ENCODE measurements around the gene CYP46A1. TPM values are rescaled to one million over a fixed set of nuclear protein-coding genes. Genes with fewer than 3 reads are reported as not detected.

The CYP46A1 gene
- total RNA-seq, 2 experiments from 2014 or later, result 0.05 to 0.23 TPM

DNA sequence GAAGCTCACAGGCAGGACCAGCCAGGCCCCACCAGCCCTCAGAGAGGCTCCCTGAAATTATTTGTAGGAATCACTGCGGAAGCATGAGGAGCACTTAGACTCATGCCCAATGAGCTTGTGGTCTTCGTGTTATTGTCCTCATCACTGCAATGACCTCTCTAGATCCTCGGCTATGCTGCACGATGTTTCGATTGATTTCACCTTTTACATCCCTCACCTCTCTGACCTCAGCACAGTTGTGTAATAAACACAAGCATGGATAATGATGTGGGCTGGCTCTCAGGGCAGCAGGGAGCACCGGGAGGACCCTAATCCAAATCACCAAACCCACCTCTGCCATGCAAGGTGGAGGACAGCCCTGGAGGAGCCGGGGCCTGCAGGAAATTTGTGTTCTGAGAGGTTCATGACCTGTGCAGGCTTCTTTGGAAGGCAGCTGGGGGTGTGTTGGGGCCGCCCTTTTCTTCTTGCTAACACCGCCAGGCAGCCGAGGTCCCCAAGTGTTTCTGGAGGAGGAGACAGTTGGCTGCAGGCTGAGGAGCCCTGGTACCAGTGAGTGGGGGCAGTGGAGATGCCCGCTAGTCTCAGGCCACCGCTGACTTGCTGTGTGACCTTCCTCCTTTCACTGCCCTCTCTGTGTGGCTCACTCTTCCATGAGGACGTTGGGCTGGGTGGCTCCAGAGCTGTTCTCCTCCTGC, 79.6 kb downstream of the CYP46A1 start:
- H3K4me1 Mint-ChIP-seq, result no peaks in the 10 kb centered on the region
- peaks cover 4% of the 10 kb centered on the region for H3K27me3 Mint-ChIP-seq
- H3K27ac Mint-ChIP-seq, result no peak overlapping the region
- H3K9me3 Mint-ChIP-seq (ENCODE audit: low read depth), result no peaks in the 10 kb centered on the region
- CTCF ChIA-PET, result no interaction called here
- no peak overlapping the region for H3K4me3 Mint-ChIP-seq
- DNase-seq, result no peak
- POLR2A ChIA-PET, result no interaction called here
- no peaks in the 10 kb centered on the region for H3K36me3 Mint-ChIP-seq (ENCODE audit: low read depth)
- intact Hi-C loops (cut with DNase I, micrococcal nuclease), result no loop called here
- no peak for ATAC-seq

GRCh38 chr14:99764222-99764706, 80.2 kb downstream of the CYP46A1 start:
- peaks cover 4% of the 10 kb centered on the region for H3K27me3 Mint-ChIP-seq
- no peak overlapping the region for H3K4me3 Mint-ChIP-seq
- DNase-seq (no peak), ATAC-seq (no peak)
- H3K27ac Mint-ChIP-seq, result no peak overlapping the region
- no peaks in the 10 kb centered on the region for H3K4me1 Mint-ChIP-seq
- ChIA-PET CTCF (no interaction called here), POLR2A (no interaction called here)
- no peaks in the 10 kb centered on the region for H3K36me3 Mint-ChIP-seq (ENCODE audit: low read depth)
- intact Hi-C loops (cut with DNase I, micrococcal nuclease), result no loop called here
- H3K9me3 Mint-ChIP-seq (ENCODE audit: low read depth), result no peaks in the 10 kb centered on the region

DNA sequence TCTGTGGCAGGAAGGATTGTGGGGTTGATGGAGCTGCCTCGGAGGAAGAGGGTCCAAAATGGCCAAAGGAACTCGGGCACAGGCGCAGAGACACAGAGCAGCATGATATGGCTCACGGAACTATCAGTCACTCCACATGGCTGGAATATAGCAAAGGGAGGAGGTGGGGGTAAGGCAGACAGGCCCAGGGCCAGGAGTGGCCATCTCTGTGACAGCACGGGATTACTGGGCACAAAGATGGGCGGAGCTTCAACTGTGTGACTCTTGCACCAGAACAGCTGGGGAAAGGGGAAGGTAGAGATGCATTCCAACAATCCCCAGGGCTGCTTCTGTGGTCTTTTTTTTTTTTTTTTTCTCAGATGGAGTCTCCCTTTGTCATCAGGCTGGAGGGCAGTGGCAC, 84.3 kb downstream of the CYP46A1 start:
- peaks cover 7% of the 10 kb centered on the region for H3K27me3 Mint-ChIP-seq
- DNase-seq, result no peak
- ATAC-seq, result no peak
- H3K36me3 Mint-ChIP-seq (ENCODE audit: low read depth), result no peaks in the 10 kb centered on the region
- peaks cover 4% of the 10 kb centered on the region for H3K4me1 Mint-ChIP-seq
- ChIA-PET POLR2A (no interaction called here), CTCF (interaction anchor here (0.6 kb wide), 1 partner anchor 177 kb away, joined by 3 read pairs; no protein-coding TSS in a partner anchor)
- intact Hi-C loops (cut with DNase I, micrococcal nuclease), result no loop called here
- no peak overlapping the region for H3K27ac Mint-ChIP-seq
- no peaks in the 10 kb centered on the region for H3K9me3 Mint-ChIP-seq (ENCODE audit: low read depth)
- H3K4me3 Mint-ChIP-seq, result no peak overlapping the region

GRCh38 chr14:99769123-99769522, 85.0 kb downstream of the CYP46A1 start:
- DNase-seq, result no peak
- intact Hi-C loops (cut with DNase I, micrococcal nuclease), result no loop called here
- peaks cover 7% of the 10 kb centered on the region for H3K27me3 Mint-ChIP-seq
- no peaks in the 10 kb centered on the region for H3K36me3 Mint-ChIP-seq (ENCODE audit: low read depth)
- ChIA-PET POLR2A (no interaction called here), CTCF (no interaction called here)
- H3K9me3 Mint-ChIP-seq (ENCODE audit: low read depth), result no peaks in the 10 kb centered on the region
- H3K4me1 Mint-ChIP-seq, result peaks cover 4% of the 10 kb centered on the region
- H3K4me3 Mint-ChIP-seq, result no peak overlapping the region
- no peak overlapping the region for H3K27ac Mint-ChIP-seq
- no peak for ATAC-seq

DNA sequence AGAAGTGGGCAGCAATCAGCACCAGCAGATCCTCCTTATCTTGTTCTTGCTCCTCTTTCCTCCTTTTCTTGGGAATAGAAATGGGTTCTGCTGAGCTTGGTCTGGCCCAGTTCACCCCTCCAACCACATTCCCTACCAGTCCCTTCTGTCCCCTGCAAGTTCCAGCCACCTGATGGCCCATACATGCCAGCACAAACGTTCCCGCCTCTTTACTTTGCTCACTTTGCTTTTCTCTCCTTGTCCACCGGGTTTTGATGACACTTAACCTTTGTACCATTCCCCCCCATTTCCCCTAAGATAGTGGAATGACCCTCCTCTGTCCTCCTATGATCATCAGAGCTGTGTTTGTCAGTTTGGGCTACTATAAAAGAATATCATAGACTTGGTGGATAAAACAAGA, 85.7 kb downstream of the CYP46A1 start:
- Mint-ChIP-seq H3K36me3 (ENCODE audit: low read depth) (no peaks in the 10 kb centered on the region), H3K9me3 (ENCODE audit: low read depth) (no peaks in the 10 kb centered on the region), H3K27me3 (peaks cover 7% of the 10 kb centered on the region), H3K4me3 (no peak overlapping the region), H3K27ac (no peak overlapping the region), H3K4me1 (peaks cover 10% of the 10 kb centered on the region)
- ChIA-PET POLR2A (no interaction called here), CTCF (interaction anchor here (1.0 kb wide), 1 partner anchor 116 kb away, joined by 3 read pairs; no protein-coding TSS in a partner anchor)
- no peak for DNase-seq
- intact Hi-C loops (cut with DNase I, micrococcal nuclease), result no loop called here
- no peak for ATAC-seq

- H3K4me1 Mint-ChIP-seq, result peaks cover 15% of the 10 kb centered on the region
- DNase-seq (no peak), ATAC-seq (no peak)
- no peaks in the 10 kb centered on the region for H3K36me3 Mint-ChIP-seq (ENCODE audit: low read depth)
- no peak overlapping the region for H3K4me3 Mint-ChIP-seq
- no peaks in the 10 kb centered on the region for H3K9me3 Mint-ChIP-seq (ENCODE audit: low read depth)
- POLR2A ChIA-PET, result no interaction called here
- H3K27me3 Mint-ChIP-seq, result peaks cover 16% of the 10 kb centered on the region
- intact Hi-C loops (cut with DNase I, micrococcal nuclease), result no loop called here
- no peak overlapping the region for H3K27ac Mint-ChIP-seq
- CTCF ChIA-PET, result interaction anchor here (1.2 kb wide), 1 partner anchor 24 kb away, joined by 7 read pairs; no protein-coding TSS in a partner anchor
These were observed 88.5 kb downstream of the CYP46A1 start for GRCh38 chr14:99772371-99773283.

DNA sequence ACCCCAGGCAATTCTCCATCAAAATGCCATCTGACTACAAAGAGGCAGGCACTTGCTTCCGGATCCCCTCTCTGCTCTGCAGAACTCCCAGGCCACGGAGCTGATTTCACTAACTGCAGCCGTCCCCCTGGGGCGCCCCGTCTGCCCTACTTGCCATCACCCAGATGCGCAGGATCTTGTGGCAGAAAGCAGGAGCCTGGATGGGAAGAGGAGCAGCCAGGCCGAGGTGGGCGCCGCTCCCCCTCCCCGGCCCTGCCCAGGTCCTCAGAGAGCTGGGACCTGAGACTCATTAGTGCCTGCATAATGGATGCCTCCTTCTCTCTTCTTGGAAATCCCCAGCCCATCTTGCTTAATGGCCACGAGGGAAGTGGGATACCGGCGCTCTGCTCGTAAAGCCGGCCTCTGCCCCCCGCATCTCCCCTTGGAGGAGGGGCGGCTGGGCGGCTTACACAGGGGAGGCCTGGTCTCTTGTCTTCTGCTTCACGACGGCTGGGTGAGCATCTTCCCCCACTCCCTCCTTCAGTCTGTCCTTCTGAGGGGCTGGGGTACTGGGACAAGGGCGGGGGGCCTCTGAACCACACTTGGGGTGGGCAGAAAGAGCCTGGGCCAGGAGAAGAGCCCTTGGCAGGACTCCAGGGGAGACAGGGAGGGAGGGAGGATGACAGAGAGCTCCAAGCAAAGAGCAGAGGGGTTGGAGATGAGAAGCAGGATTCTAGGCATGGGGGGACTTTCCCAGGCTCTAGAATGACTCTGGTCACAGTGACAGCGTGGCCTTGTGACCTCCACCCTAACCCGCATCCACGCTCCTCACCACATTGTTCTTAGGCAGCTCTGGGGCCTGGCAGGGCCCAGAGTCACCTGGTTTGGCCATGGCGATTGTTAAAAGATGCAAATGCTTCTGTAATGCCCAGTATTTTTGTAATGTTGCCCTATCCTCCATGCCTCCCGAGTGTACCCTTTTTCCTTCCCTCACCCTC, 89.7 kb downstream of the CYP46A1 start:
- H3K36me3 Mint-ChIP-seq (ENCODE audit: low read depth), result no peaks in the 10 kb centered on the region
- H3K4me1 Mint-ChIP-seq, result peaks cover 15% of the 10 kb centered on the region
- no peak overlapping the region for H3K4me3 Mint-ChIP-seq
- intact Hi-C loops (cut with DNase I, micrococcal nuclease), result no loop called here
- DNase-seq, result peak; percentile 41
- CTCF ChIA-PET, result interaction anchor here (1.2 to 2.3 kb wide), 2 partner anchors 16 to 23 kb away, joined by 5 to 7 read pairs; no protein-coding TSS in a partner anchor
- POLR2A ChIA-PET, result no interaction called here
- no peaks in the 10 kb centered on the region for H3K9me3 Mint-ChIP-seq (ENCODE audit: low read depth)
- no peak overlapping the region for H3K27ac Mint-ChIP-seq
- peak; percentile 64 for ATAC-seq
- H3K27me3 Mint-ChIP-seq, result peaks cover 22% of the 10 kb centered on the region

DNA sequence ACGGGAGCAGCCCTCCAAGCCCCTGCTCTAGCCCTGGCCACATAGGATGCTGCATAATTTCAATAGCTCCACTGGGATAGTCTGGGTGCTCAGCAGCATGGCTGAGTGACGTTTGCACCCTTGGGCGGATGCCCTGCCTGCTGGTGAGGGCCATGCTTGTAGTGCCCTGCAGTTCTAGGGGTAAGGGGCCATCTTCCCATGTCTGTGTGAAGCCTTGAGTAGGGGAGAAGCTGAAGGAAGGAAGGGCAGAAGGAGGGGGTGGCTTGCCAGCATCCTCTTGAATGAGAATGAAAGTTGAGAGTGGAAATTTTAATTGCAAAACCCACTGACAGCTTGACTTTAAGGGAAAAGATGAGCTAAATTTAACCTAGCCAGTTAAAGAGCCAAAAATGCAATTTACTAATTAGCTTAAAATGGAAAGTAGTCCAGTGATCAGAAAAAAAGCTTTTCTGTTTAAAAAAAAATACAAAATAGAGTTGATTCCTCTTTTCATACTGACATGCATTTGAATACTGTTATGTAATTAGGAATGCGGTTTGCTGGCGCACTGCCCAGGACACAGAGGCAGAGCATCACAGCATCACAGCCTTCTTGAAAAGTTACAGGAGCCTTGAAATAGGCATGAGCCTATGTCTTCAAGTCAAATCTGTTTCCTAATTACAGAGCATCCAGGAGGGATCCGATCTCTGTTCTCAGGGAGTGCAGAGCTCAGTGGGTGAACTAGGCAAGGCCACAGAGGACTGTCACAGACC, 90.6 kb downstream of the CYP46A1 start:
- DNase-seq (no peak), ATAC-seq (peak; percentile 70)
- no peak overlapping the region for H3K4me3 Mint-ChIP-seq
- peak overlapping the region; percentile 35 for H3K27ac Mint-ChIP-seq
- peaks cover 6% of the 10 kb centered on the region for H3K9me3 Mint-ChIP-seq (ENCODE audit: low read depth)
- no peaks in the 10 kb centered on the region for H3K36me3 Mint-ChIP-seq (ENCODE audit: low read depth)
- H3K4me1 Mint-ChIP-seq, result peaks cover 15% of the 10 kb centered on the region
- ChIA-PET POLR2A (no interaction called here), CTCF (interaction anchor here (2.3 kb wide), 1 partner anchor 15 kb away, joined by 5 read pairs; no protein-coding TSS in a partner anchor)
- intact Hi-C loops (cut with DNase I, micrococcal nuclease), result no loop called here
- peaks cover 26% of the 10 kb centered on the region for H3K27me3 Mint-ChIP-seq

DNA sequence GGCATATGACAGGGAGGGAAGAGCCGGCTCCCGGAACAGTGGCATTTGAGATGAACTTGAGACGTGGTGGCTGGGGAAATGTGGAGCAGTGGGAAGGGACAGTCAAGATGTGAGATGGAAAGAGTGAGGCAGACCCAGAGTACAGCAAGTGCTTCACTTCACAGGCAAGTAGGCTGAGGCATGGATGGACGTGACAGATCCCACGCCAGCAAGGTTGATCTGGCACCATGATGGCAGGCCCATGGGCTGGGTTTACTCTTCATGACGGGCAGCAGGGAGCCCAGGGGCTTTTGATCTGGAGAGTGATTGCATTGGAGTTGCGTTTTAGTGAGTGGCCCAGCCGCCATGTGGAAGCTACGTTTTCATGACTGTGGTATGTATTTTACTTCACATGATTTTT, 91.3 kb downstream of the CYP46A1 start:
- no peak for DNase-seq
- POLR2A ChIA-PET, result no interaction called here
- Mint-ChIP-seq H3K27ac (peak overlapping the region; percentile 35), H3K9me3 (ENCODE audit: low read depth) (peaks cover 6% of the 10 kb centered on the region), H3K4me1 (peaks cover 15% of the 10 kb centered on the region), H3K36me3 (ENCODE audit: low read depth) (no peaks in the 10 kb centered on the region), H3K4me3 (no peak overlapping the region), H3K27me3 (peaks cover 26% of the 10 kb centered on the region)
- CTCF ChIA-PET, result interaction anchor here (1.1 to 2.3 kb wide), 2 partner anchors 14 to 45 kb away, joined by 3 to 5 read pairs; no protein-coding TSS in a partner anchor
- intact Hi-C loops (cut with DNase I, micrococcal nuclease), result no loop called here
- no peak for ATAC-seq

Measured in activated CD4-positive, alpha-beta T cell treated with anti-CD3 and anti-CD28 coated beads for 36 hours (primary cell).